ENCODE results near the gene PLEKHA8.

GRCh38 chr7:30112103-30112713, 84.0 kb downstream of the PLEKHA8 start:
- no peak for TF ChIP-seq CTCF (IDR thresholded peaks at IDR 0.05)
- TF ChIP-seq EP300 (IDR thresholded peaks at IDR 0.05) = no peak
- TF ChIP-seq POLR2A (IDR thresholded peaks at IDR 0.05) = no peak
- no peak for TF ChIP-seq POLR2AphosphoS5 (IDR thresholded peaks at IDR 0.05)
